HEK293 (cell line): ENCODE data around the gene CASP14.

Experiments
- HIC1 ChIP-seq: fragments of 450-650 bp; formaldehyde crosslinking; IDR thresholded peaks from 2 replicates; pipeline ENCODE4 v1.5.1; 2016; ENCODE audit warnings: missing biosample characterization, missing genetic modification characterization
- KLF10 ChIP-seq: fragments of 450-650 bp; IDR thresholded peaks from 2 replicates; pipeline ENCODE4 v1.5.1; 2018; ENCODE audit warnings: missing biosample characterization, mild to moderate bottlenecking, missing genetic modification characterization
- KLF17 ChIP-seq: fragments of 450-650 bp; formaldehyde crosslinking; IDR thresholded peaks from 2 replicates; pipeline ENCODE4 v1.5.1; 2016; ENCODE audit warnings: missing biosample characterization, missing genetic modification characterization
- MZF1 ChIP-seq: fragments of 450-650 bp; formaldehyde crosslinking; IDR thresholded peaks from 2 replicates; pipeline ENCODE4 v1.5.1; 2017; ENCODE audit warnings: missing biosample characterization, missing genetic modification characterization, borderline replicate concordance
- PATZ1 ChIP-seq: fragments of 450-650 bp; formaldehyde crosslinking; IDR thresholded peaks from 2 replicates; pipeline ENCODE4 v1.5.1; 2016; ENCODE audit warnings: missing biosample characterization, missing genetic modification characterization
- TCF7L2 ChIP-seq: IDR thresholded peaks from 2 replicates; pipeline ENCODE4 v1.6.1; 2011; ENCODE audit warnings: low read depth, mild to moderate bottlenecking, inconsistent platforms, low read length, moderate library complexity, borderline replicate concordance
- TSHZ1 ChIP-seq: fragments of 450-650 bp; formaldehyde crosslinking; IDR thresholded peaks from 2 replicates; pipeline ENCODE4 v1.5.1; 2016; ENCODE audit warnings: missing biosample characterization, missing genetic modification characterization, borderline replicate concordance
- ZBTB6 ChIP-seq: fragments of 450-650 bp; formaldehyde crosslinking; IDR thresholded peaks from 2 replicates; pipeline ENCODE4 v1.5.1; 2017; ENCODE audit warnings: missing biosample characterization, missing genetic modification characterization
- ZEB2 ChIP-seq: fragments of 450-650 bp; formaldehyde crosslinking; IDR thresholded peaks from 2 replicates; pipeline ENCODE4 v1.5.1; 2016; ENCODE audit warnings: missing biosample characterization, missing genetic modification characterization
- ZFP37 ChIP-seq: fragments of 450-650 bp; formaldehyde crosslinking; IDR thresholded peaks from 2 replicates; pipeline ENCODE4 v1.5.1; 2016; ENCODE audit warnings: missing biosample characterization, missing genetic modification characterization
- ZFP69B ChIP-seq: fragments of 450-650 bp; formaldehyde crosslinking; IDR thresholded peaks from 2 replicates; pipeline ENCODE4 v1.5.1; 2016; ENCODE audit warnings: missing biosample characterization, missing genetic modification characterization
- ZNF155 ChIP-seq: fragments of 450-650 bp; formaldehyde crosslinking; IDR thresholded peaks from 2 replicates; pipeline ENCODE4 v1.5.1; 2016; ENCODE audit warnings: missing biosample characterization, missing genetic modification characterization
- ZNF16 ChIP-seq: fragments of 450-650 bp; formaldehyde crosslinking; IDR thresholded peaks from 2 replicates; pipeline ENCODE4 v1.5.1; 2016; ENCODE audit warnings: low read depth, missing biosample characterization, missing genetic modification characterization
- ZNF18 ChIP-seq: fragments of 450-650 bp; formaldehyde crosslinking; IDR thresholded peaks from 2 replicates; pipeline ENCODE4 v1.5.1; 2016; ENCODE audit warnings: missing biosample characterization, missing genetic modification characterization
- ZNF292 ChIP-seq: fragments of 450-650 bp; formaldehyde crosslinking; IDR thresholded peaks from 2 replicates; pipeline ENCODE4 v1.5.1; 2016; ENCODE audit warnings: low read depth, missing biosample characterization, missing genetic modification characterization, borderline replicate concordance
- ZNF302 ChIP-seq: fragments of 450-650 bp; formaldehyde crosslinking; IDR thresholded peaks from 2 replicates; pipeline ENCODE4 v1.5.1; 2016; ENCODE audit warnings: missing biosample characterization, missing genetic modification characterization, low read depth
- ZNF324 ChIP-seq: fragments of 450-650 bp; formaldehyde crosslinking; IDR thresholded peaks from 2 replicates; pipeline ENCODE4 v1.5.1; 2016; ENCODE audit warnings: missing biosample characterization, missing genetic modification characterization
- ZNF404 ChIP-seq: fragments of 450-650 bp; formaldehyde crosslinking; IDR thresholded peaks from 2 replicates; pipeline ENCODE4 v1.5.1; 2017; ENCODE audit warnings: missing biosample characterization, missing genetic modification characterization
- ZNF416 ChIP-seq: fragments of 450-650 bp; formaldehyde crosslinking; IDR thresholded peaks from 2 replicates; pipeline ENCODE4 v1.5.1; 2016; ENCODE audit warnings: missing biosample characterization, missing genetic modification characterization
- ZNF426 ChIP-seq: fragments of 450-650 bp; formaldehyde crosslinking; IDR thresholded peaks from 2 replicates; pipeline ENCODE4 v1.5.1; 2017; ENCODE audit warnings: missing biosample characterization, missing genetic modification characterization, mild to moderate bottlenecking, inconsistent platforms, moderate library complexity
- ZNF473 ChIP-seq: fragments of 450-650 bp; formaldehyde crosslinking; IDR thresholded peaks from 2 replicates; pipeline ENCODE4 v1.5.1; 2017; ENCODE audit warnings: missing biosample characterization, missing genetic modification characterization
- ZNF555 ChIP-seq: fragments of 450-650 bp; formaldehyde crosslinking; conservative IDR thresholded peaks from 2 replicates; pipeline ENCODE4 v1.5.1; 2017; ENCODE audit warnings: missing biosample characterization, mild to moderate bottlenecking, missing genetic modification characterization, inconsistent platforms
- ZNF558 ChIP-seq: fragments of 450-650 bp; formaldehyde crosslinking; IDR thresholded peaks from 2 replicates; pipeline ENCODE4 v1.5.1; 2016; ENCODE audit warnings: missing biosample characterization, missing genetic modification characterization
- ZNF660 ChIP-seq: fragments of 450-650 bp; IDR thresholded peaks from 2 replicates; pipeline ENCODE4 v1.5.1; 2018; ENCODE audit warnings: missing biosample characterization, mild to moderate bottlenecking, missing genetic modification characterization
- ZNF76 ChIP-seq: fragments of 450-650 bp; formaldehyde crosslinking; IDR thresholded peaks from 2 replicates; pipeline ENCODE4; 2016; ENCODE audit warnings: low read depth, missing biosample characterization, missing genetic modification characterization, borderline replicate concordance
- ZNF777 ChIP-seq: fragments of 450-650 bp; formaldehyde crosslinking; IDR thresholded peaks from 2 replicates; pipeline ENCODE4 v1.5.1; 2017; ENCODE audit warnings: missing biosample characterization, missing genetic modification characterization, borderline replicate concordance
- ZNF792 ChIP-seq: fragments of 450-650 bp; formaldehyde crosslinking; IDR thresholded peaks from 2 replicates; pipeline ENCODE4 v1.5.1; 2016; ENCODE audit warnings: missing biosample characterization, missing genetic modification characterization
- ZNF830 ChIP-seq: fragments of 450-650 bp; IDR thresholded peaks from 2 replicates; pipeline ENCODE4 v1.5.0; 2018; ENCODE audit warnings: missing biosample characterization, missing genetic modification characterization, low read depth, mild to moderate bottlenecking, moderate library complexity

Gene CASP14

GRCh38 chr19:15107061-15108010, 58.1 kb downstream of the CASP14 start, which contains the start of gene SYDE1 (continued):
- peak; percentile 23; the same call in 1 of the 2 replicates for TF ChIP-seq ZNF76 (tag by site-specific recombination)
- no peak for TF ChIP-seq ZFP37
- TF ChIP-seq ZNF660, result no peak
- TF ChIP-seq ZNF426 (tag by site-specific recombination), result no peak
- no peak for TF ChIP-seq KLF17 (tag by site-specific recombination)
- TF ChIP-seq ZNF404, result no peak
- TF ChIP-seq KLF10 (tag by site-specific recombination), result no peak
- TF ChIP-seq TSHZ1 (tag by site-specific recombination), result no peak
- TF ChIP-seq ZNF558 (tag by site-specific recombination), result no peak
- TF ChIP-seq MZF1 (tag by site-specific recombination), result no peak
- no peak for TF ChIP-seq HIC1 (tag by site-specific recombination)
- no peak for TF ChIP-seq ZNF777
- TF ChIP-seq TCF7L2, result no peak
- no peak for TF ChIP-seq ZEB2
- TF ChIP-seq ZNF416 (tag by site-specific recombination), result no peak
- TF ChIP-seq ZNF830 (tag by site-specific recombination), result no peak
- TF ChIP-seq PATZ1, result peak; percentile 43
- no peak for TF ChIP-seq ZBTB6 (tag by site-specific recombination)
- no peak for TF ChIP-seq ZNF555 (tag by site-specific recombination)
- no peak for TF ChIP-seq ZNF155
- TF ChIP-seq ZNF792 (tag by site-specific recombination), result no peak
- no peak for TF ChIP-seq ZNF16
- no peak for TF ChIP-seq ZNF302 (tag by site-specific recombination)
- TF ChIP-seq ZNF18 (tag by site-specific recombination), result no peak
- TF ChIP-seq ZNF292 (tag by site-specific recombination), result no peak
- no peak for TF ChIP-seq ZNF324 (tag by site-specific recombination)
- no peak for TF ChIP-seq ZNF473 (tag by site-specific recombination)
- no peak for TF ChIP-seq ZFP69B (tag by site-specific recombination)
